T-cell (primary cell): ENCODE measurements around the gene JMJD7. TPM values are rescaled to one million over a fixed set of nuclear protein-coding genes. Genes with fewer than 3 reads are reported as not detected.

ENCODE experiments used
- ATAC-seq, 4 experiments: fragments of 200-7000 bp in 3 of 4; fragments of 150-1000 bp in 1 of 4; cut with Tn5 transposase; replicated peaks in 1 of 4; 1 replicate in 3 of 4; 2 replicates in 1 of 4; pipeline ENCODE4 v1.10.0; 2021; ENCODE audit warnings: moderate library complexity in 3 of 4, mild to moderate bottlenecking in 2 of 4, moderate number of reproducible peaks in 1 of 4
- CTCF ChIA-PET, 2 donors: fragments of 300-600 bp; sonication (Branson Sonifier 250); formaldehyde crosslinking; loops; one replicate each; lab custom pipeline; 2022; ENCODE audit warnings: antibody characterized with exemption in 2 of 2; lab: Charles Lee
- POLR2A ChIA-PET, 2 donors: fragments of 300-600 bp; sonication (Branson Sonifier 250); formaldehyde crosslinking; loops; one replicate each; lab custom pipeline; 2022; ENCODE audit warnings: antibody characterized with exemption in 2 of 2; lab: Charles Lee
- DNase-seq, 35 experiments: peaks; one replicate each; pipeline versions ENCODE4 v3.0.0 to v3.0.0-alpha.2; 2013 to 2023
- H3K27ac ChIP-seq: one replicate; pipeline ENCODE4 v1.5.1; 2013; ENCODE audit warnings: low read length
- H3K27me3 ChIP-seq, 2 experiments: replicated peaks in 1 of 2; 1 replicate in 1 of 2; 2 replicates in 1 of 2; pipeline versions ENCODE4 v1.6.1 to v1.7.0; 2013; ENCODE audit warnings: low read length in 1 of 2, mixed read lengths in 1 of 2; ENCODE audit not compliant: control insufficient read depth in 2 of 2, insufficient read depth in 2 of 2; ENCODE audit errors: extremely low read depth in 1 of 2
- H3K36me3 ChIP-seq, 2 donors: 1 replicate in 1 of 2; 2 replicates in 1 of 2; pipeline versions ENCODE4 v1.6.1 to v1.7.0; 2013; ENCODE audit warnings: low read length in 1 of 2; ENCODE audit not compliant: control insufficient read depth in 2 of 2, insufficient read depth in 1 of 2; ENCODE audit errors: extremely low read depth in 1 of 2
- H3K4me1 ChIP-seq, 2 experiments: 1 replicate in 1 of 2; 2 replicates in 1 of 2; pipeline versions ENCODE4 v1.6.1 to v1.7.0; 2013; ENCODE audit warnings: low read length in 2 of 2, mixed read lengths in 1 of 2; ENCODE audit not compliant: insufficient read depth in 2 of 2, control insufficient read depth in 1 of 2; ENCODE audit errors: extremely low read depth in 1 of 2
- H3K4me3 ChIP-seq, 2 donors: 1 replicate in 1 of 2; 2 replicates in 1 of 2; pipeline versions ENCODE4 v1.5.1 to v1.7.0; 2013; ENCODE audit warnings: mild to moderate bottlenecking in 2 of 2, low read length in 1 of 2, moderate library complexity in 1 of 2; ENCODE audit not compliant: control insufficient read depth in 1 of 2; ENCODE audit errors: extremely low read depth in 1 of 2
- H3K9me3 ChIP-seq: 2 replicates; pipeline ENCODE4 v1.7.0; 2013
- H3K27ac Mint-ChIP-seq, 2 donors: one replicate each; pipeline ENCODE4 v1.8.0; 2020 to 2021; ENCODE audit warnings: mild to moderate bottlenecking in 2 of 2, mixed read lengths in 2 of 2
- H3K27me3 Mint-ChIP-seq, 2 donors: one replicate each; pipeline ENCODE4 v1.8.0; 2021 to 2022; ENCODE audit warnings: mixed read lengths in 2 of 2
- H3K36me3 Mint-ChIP-seq: one replicate; pipeline ENCODE4 v1.8.0; 2021; ENCODE audit warnings: mixed read lengths
- H3K4me1 Mint-ChIP-seq, 3 donors: one replicate each; pipeline ENCODE4 v1.8.0; 2020 to 2022; ENCODE audit warnings: mixed read lengths in 3 of 3, mild to moderate bottlenecking in 1 of 3
- H3K4me3 Mint-ChIP-seq, 3 donors: one replicate each; pipeline ENCODE4 v1.8.0; 2020 to 2022; ENCODE audit warnings: mild to moderate bottlenecking in 3 of 3, mixed read lengths in 3 of 3, moderate library complexity in 3 of 3
- H3K9me3 Mint-ChIP-seq, 3 donors: one replicate each; pipeline ENCODE4 v1.8.0; 2020 to 2022; ENCODE audit warnings: mixed read lengths in 3 of 3
- WGBS: methylation state at CpG from one replicate; pipeline ENCODE4 v1.1.5; 2013; ENCODE audit warnings: missing lambda C conversion rate; ENCODE audit not compliant: insufficient coverage; 5-methylcytosine and 5-hydroxymethylcytosine counted together
- total RNA-seq, 35 experiments: library from RNA in 6 of 35; stranded (reverse) in 6 of 35; fragments of 120-200 nt in 1 of 35; gene quantifications; one replicate each; pipeline versions ENCODE4 v1.2.1 to v1.2.4 and lab custom pipeline; 2013 to 2026

Gene JMJD7
- total RNA-seq, 5 donors from 2014 or later (not counting 1 experiment from before 2014, with no cell fraction given), result 35.8 to 72.7 (median 45.3) TPM

DNA sequence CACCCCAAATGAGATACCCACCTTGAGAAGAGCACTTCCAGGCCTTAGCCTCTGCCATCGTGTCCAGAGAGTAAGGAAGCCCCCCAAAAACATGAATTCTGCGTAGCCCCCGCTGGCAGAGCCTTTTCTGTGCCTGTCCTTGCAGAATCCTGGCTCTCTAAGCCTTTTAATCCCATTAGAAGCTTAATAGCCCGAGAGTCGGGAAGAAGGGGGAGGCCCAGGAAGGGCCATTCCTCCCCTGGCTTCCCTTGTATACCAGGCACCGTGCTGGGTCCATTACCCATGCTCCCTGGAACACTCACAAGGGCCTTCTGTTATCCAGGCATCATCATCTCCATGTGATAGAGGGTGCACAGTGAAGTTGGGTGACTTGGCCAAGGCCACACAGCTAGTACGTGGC lies 58.8 kb downstream of the JMJD7 start:
- H3K36me3 Mint-ChIP-seq, result no peaks in the 10 kb centered on the region
- no peak overlapping the region for H3K27ac Mint-ChIP-seq
- Histone ChIP-seq H3K27ac (no peak overlapping the region), H3K4me1 (peaks cover 2 to 27% of the 10 kb centered on the region in 2 experiments), H3K4me3 (no peak overlapping the region), H3K9me3 (no peaks in the 10 kb centered on the region), H3K27me3 (peaks cover 0 to 11% of the 10 kb centered on the region in 2 experiments), H3K36me3 (no peaks in the 10 kb centered on the region)
- peaks cover 15 to 35% (median 18%) of the 10 kb centered on the region in 3 donors for H3K4me1 Mint-ChIP-seq
- ATAC-seq, result no peak
- no peaks in the 10 kb centered on the region for H3K9me3 Mint-ChIP-seq
- DNase-seq, result no peak
- H3K4me3 Mint-ChIP-seq, result no peak overlapping the region
- 98% methylated on average over 5 of the region's 7 CpGs for WGBS
- POLR2A ChIA-PET, result no interaction called here
- peaks cover 0 to 3% of the 10 kb centered on the region in 2 donors for H3K27me3 Mint-ChIP-seq
- CTCF ChIA-PET, result no interaction called here

DNA sequence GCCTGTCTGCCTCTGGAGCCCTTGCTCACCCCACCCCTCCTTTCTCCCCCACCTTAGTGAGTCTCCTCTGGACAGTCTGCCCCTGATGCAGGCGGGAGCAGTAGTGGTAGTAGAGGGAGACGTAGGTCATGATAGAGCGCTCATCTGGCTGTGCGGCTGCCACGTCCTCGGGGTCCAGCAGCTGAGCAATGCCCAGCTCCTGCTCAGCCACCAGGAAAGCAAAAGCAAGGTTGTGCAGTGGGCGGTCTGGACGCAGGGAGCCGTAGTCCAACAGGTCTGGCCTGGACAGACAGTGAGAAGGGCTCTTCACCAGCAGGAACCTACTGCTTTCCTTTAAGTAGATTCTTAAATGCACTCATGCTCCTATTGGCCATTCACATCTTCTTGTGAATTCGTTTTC lies 59.3 kb downstream of the JMJD7 start:
- Histone ChIP-seq H3K4me3 (no peak overlapping the region), H3K27ac (no peak overlapping the region), H3K27me3 (peaks cover 0 to 10% of the 10 kb centered on the region in 2 experiments), H3K36me3 (no peaks in the 10 kb centered on the region), H3K9me3 (no peaks in the 10 kb centered on the region), H3K4me1 (peaks cover 2 to 31% of the 10 kb centered on the region in 2 experiments)
- H3K27ac Mint-ChIP-seq, result no peak overlapping the region
- H3K36me3 Mint-ChIP-seq, result no peaks in the 10 kb centered on the region
- H3K27me3 Mint-ChIP-seq, result peaks cover 0 to 3% of the 10 kb centered on the region in 2 donors
- DNase-seq, result no peak
- peaks cover 17 to 37% (median 18%) of the 10 kb centered on the region in 3 donors for H3K4me1 Mint-ChIP-seq
- 99% methylated on average over 8 of the region's 10 CpGs for WGBS
- POLR2A ChIA-PET, result no interaction called here
- CTCF ChIA-PET, result no interaction called here
- ATAC-seq, result no peak
- no peak overlapping the region for H3K4me3 Mint-ChIP-seq
- H3K9me3 Mint-ChIP-seq, result no peaks in the 10 kb centered on the region

Other genes starting within 250 kb of the JMJD7 start
- gene MGA, start 167.7 kb upstream of the JMJD7 start, total RNA-seq, result 10 to 100 TPM; 49.7 to 58.7 (median 54.7) TPM
- 10 to 100 TPM; 37.0 to 44.8 (median 38.2) TPM for gene MAPKBP1, start 53.6 kb upstream of the JMJD7 start, total RNA-seq
- gene PLA2G4B, start 10.8 kb downstream of the JMJD7 start, total RNA-seq, result 10 to 100 TPM; 32.0 to 55.8 (median 44.9) TPM
- gene SPTBN5, start 66.0 kb downstream of the JMJD7 start, total RNA-seq, result 1 to 10 TPM; 1.0 to 4.0 (median 2.2) TPM
- gene EHD4, start 144.5 kb downstream of the JMJD7 start, total RNA-seq, result 10 to 100 TPM; 11.7 to 46.8 (median 16.8) TPM
- gene PLA2G4E, start 192.9 kb downstream of the JMJD7 start, total RNA-seq, result not detected